Measurements from ENCODE around the gene DDX3X.

GRCh38 chrX:41347186-41347585, 13.2 kb downstream of the DDX3X start:
- TF ChIP-seq, protein P1, sequence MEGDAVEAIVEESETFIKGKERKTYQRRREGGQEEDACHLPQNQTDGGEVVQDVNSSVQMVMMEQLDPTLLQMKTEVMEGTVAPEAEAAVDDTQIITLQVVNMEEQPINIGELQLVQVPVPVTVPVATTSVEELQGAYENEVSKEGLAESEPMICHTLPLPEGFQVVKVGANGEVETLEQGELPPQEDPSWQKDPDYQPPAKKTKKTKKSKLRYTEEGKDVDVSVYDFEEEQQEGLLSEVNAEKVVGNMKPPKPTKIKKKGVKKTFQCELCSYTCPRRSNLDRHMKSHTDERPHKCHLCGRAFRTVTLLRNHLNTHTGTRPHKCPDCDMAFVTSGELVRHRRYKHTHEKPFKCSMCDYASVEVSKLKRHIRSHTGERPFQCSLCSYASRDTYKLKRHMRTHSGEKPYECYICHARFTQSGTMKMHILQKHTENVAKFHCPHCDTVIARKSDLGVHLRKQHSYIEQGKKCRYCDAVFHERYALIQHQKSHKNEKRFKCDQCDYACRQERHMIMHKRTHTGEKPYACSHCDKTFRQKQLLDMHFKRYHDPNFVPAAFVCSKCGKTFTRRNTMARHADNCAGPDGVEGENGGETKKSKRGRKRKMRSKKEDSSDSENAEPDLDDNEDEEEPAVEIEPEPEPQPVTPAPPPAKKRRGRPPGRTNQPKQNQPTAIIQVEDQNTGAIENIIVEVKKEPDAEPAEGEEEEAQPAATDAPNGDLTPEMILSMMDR (IDR thresholded peaks at IDR 0.05; ENCODE audit: low read depth, low read length, poor library complexity, severe bottlenecking), result no peak
- TF ChIP-seq EZH2phosphoT487 (IDR thresholded peaks at IDR 0.05; ENCODE audit: borderline replicate concordance, low read length), result no peak
